ENCODE results near the gene CACNA2D3.
"Not testable (repeated sequence)": the region's sequence is repeated elsewhere in the genome, so short reads cannot be mapped to it uniquely, and the experiment has no call there.

The CACNA2D3 gene

DNA sequence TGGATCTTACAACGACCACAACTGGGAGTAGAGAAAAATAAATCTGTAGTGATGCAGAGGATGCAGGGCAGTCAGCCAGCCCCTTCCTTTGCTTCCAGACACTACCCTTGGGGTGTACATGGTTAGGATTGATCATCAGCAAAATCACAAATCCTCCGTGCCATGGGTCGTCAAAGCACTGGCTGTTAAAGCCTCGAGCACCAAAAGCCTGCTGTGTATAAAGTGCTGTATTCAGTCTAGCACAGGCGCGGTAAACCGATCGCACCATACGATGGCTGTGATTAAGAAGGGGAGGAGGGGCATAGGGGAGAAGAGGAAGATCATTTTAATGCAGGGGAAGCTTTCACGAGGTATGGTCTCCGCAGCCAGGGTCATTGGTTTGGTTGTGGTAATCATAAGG, 500.3 kb downstream of the CACNA2D3 start:
- no peaks in the 10 kb centered on the region for H3K27me3 Mint-ChIP-seq
- H3K36me3 Mint-ChIP-seq (ENCODE audit: low read depth) = no peaks in the 10 kb centered on the region
- intact Hi-C loops (cut with micrococcal nuclease) = no loop called here
- H3K4me3 Mint-ChIP-seq = no peak overlapping the region
- H3K9me3 Mint-ChIP-seq = peaks cover 15% of the 10 kb centered on the region
- H3K4me1 Mint-ChIP-seq (ENCODE audit: low read depth) = no peaks in the 10 kb centered on the region
- H3K27ac Mint-ChIP-seq = no peak overlapping the region

DNA sequence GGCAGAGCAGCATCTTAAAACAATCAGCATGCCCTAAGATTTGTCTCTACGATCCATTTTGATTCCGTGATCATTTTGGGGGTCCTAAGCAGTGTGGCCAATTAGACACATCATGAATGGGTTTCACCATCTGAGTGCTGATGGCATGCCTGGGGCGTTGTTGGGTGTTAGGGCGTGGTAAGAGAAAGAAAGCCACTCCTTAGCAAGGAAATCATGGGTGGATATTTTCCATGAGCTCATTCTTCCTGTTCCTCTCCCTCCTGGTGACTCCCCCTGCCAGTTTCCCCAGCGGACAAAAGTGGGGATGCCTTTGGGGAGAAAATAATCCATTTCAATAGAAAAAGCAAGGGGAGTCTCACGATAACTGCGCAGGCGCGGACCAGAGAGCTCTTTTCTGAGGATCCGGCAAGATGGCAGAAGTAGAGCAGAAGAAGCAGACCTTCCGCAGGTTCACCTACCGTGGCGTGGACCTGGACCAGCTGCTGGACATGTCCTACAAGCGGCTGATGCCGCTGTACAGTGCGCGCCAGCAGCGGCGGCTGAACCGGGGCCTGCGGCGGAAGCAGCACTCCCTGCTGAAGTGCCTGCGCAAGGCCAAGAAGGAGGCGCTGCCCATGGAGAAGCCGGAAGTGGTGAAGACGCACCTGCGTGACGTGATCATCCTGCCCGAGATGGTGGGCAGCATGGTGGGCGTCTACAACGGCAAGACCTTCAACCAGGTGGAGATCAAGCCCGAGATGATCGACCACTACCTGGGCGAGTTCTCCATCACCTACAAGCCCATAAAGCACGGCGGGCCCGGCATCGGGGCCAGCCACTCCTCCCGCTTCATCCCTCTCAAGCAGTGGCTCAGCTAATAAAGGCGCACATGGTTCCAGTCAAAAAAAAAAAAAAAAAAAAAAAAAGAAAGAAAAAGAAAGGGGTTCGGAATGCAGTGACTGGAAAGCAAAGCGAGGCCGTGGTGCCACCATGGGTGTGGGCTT, 503.7 kb downstream of the CACNA2D3 start:
- Mint-ChIP-seq H3K27me3 (no peaks in the 10 kb centered on the region), H3K36me3 (ENCODE audit: low read depth) (no peaks in the 10 kb centered on the region), H3K27ac (no peak overlapping the region), H3K4me3 (no peak overlapping the region), H3K9me3 (peaks cover 21% of the 10 kb centered on the region), H3K4me1 (ENCODE audit: low read depth) (no peaks in the 10 kb centered on the region)
- intact Hi-C loops (cut with micrococcal nuclease) = no loop called here

DNA sequence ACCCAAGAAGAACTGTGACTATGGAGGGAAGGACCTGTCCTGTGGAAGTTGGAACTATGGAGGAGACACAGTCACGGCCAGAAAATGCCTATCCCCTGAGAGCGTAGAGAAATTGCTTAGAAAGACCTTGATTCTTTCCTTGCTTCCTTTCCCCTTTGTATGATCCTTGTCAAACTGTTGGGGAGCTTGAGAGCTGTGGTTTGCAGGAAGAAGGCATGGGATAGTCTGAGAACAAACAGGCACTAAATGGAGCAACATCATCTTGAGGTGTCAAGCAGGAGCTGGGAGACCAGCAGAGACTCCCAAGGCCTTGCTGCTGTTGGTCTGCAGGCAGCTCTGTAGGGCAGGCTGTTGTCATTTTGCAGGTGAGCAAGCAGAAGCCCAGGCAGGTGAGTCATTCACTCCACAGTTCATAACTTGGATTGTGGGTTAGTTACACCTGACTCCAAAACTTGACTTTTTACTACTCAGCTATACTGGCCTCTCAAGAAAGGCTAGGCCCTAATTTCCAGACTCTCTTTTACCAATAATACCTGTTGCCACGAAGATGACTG, 506.6 kb downstream of the CACNA2D3 start:
- peaks cover 21% of the 10 kb centered on the region for H3K9me3 Mint-ChIP-seq
- H3K4me3 Mint-ChIP-seq = no peak overlapping the region
- H3K4me1 Mint-ChIP-seq (ENCODE audit: low read depth) = no peaks in the 10 kb centered on the region
- no peaks in the 10 kb centered on the region for H3K36me3 Mint-ChIP-seq (ENCODE audit: low read depth)
- H3K27ac Mint-ChIP-seq = no peak overlapping the region
- intact Hi-C loops (cut with micrococcal nuclease) = no loop called here
- H3K27me3 Mint-ChIP-seq = no peaks in the 10 kb centered on the region

DNA sequence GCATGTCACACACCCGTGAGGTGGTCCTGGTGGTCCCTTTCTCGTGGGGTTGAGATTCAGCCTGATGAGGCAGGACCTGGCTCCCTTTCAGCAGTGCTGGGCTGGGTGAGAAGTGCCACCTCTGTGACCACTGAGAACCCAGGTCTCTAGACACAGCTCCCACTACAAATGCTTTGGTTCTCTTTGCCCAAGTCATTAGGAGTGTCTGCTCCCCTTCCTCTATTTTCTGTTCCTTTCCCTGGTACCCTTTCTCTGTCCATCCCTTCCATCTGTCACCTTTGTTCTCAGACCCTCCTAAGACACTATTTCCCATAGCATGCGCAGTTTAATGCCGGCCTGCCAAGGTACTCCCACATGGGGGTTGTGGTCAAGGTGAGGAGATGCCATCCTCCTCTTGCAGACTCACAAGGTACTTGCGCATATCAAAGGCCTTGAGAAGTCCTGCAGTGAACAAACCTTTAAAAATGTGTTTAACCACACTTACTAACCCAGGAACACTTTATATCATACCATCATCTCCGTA, 507.8 kb downstream of the CACNA2D3 start:
- intact Hi-C loops (cut with micrococcal nuclease) = no loop called here
- no peaks in the 10 kb centered on the region for H3K27me3 Mint-ChIP-seq
- no peaks in the 10 kb centered on the region for H3K4me1 Mint-ChIP-seq (ENCODE audit: low read depth)
- no peak overlapping the region for H3K27ac Mint-ChIP-seq
- no peak overlapping the region for H3K4me3 Mint-ChIP-seq
- H3K9me3 Mint-ChIP-seq = peaks cover 21% of the 10 kb centered on the region
- H3K36me3 Mint-ChIP-seq (ENCODE audit: low read depth) = no peaks in the 10 kb centered on the region

DNA sequence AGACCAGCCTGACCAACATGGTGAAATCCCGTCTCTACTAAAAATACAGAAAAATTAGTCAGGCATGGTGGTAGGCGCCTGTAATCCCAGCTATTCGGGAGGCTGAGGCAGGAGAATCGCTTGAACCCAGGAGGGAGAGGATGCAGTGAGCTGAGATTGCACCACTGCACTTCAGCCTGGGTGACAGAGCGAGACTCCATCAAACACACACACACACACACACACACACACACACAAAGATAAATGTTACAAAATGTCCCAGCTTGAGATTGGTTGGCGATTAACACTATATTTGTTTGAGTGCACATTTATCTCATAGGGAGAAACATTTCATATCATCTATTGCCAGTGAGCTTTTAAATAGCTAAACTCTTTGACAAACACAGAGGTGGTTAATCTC, 508.6 kb downstream of the CACNA2D3 start:
- H3K9me3 Mint-ChIP-seq = peaks cover 16% of the 10 kb centered on the region
- H3K27me3 Mint-ChIP-seq; H3K4me3 Mint-ChIP-seq; H3K36me3 Mint-ChIP-seq (ENCODE audit: low read depth); intact Hi-C loops (cut with micrococcal nuclease); H3K27ac Mint-ChIP-seq; H3K4me1 Mint-ChIP-seq (ENCODE audit: low read depth): not testable (repeated sequence)

DNA sequence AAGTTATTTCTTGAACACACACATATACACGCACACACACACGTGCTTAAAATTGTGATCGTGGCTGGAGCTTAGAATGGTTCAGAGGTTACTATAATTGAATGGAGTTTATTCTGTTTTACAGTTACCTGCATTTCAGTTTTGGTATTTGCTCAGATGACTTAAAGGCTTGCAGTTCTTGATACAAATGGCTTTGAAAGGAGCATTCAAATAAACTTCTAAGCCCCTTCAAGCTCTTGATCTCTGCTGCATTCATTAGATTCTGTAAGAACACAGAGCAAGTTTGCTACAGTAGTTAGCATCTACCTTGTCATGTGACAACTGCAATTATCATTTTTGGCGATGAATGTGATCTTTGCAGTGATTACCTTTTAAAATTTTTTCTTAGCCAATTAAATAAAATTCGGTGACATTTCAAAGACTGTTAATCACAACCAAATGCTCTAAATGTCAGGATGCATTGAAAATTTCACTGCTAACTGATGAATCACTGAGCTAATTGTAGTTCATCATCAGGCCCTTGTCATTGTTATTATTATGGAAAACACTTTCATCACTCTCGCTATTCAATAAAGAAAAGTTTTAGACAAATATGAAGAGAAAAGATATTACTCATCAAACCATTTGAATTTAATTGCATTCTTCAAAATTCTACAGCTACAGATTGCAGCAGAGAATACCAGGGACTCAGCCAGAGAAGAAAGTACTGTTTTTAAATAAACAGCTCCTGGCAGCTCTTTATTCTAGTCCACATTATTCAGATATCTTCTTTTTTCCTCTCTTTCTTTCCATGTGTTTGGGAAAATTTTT, 509.4 kb downstream of the CACNA2D3 start:
- no peak overlapping the region for H3K27ac Mint-ChIP-seq
- intact Hi-C loops (cut with micrococcal nuclease) = no loop called here
- no peaks in the 10 kb centered on the region for H3K36me3 Mint-ChIP-seq (ENCODE audit: low read depth)
- peaks cover 12% of the 10 kb centered on the region for H3K9me3 Mint-ChIP-seq
- no peak overlapping the region for H3K4me3 Mint-ChIP-seq
- H3K27me3 Mint-ChIP-seq = no peaks in the 10 kb centered on the region
- no peaks in the 10 kb centered on the region for H3K4me1 Mint-ChIP-seq (ENCODE audit: low read depth)

DNA sequence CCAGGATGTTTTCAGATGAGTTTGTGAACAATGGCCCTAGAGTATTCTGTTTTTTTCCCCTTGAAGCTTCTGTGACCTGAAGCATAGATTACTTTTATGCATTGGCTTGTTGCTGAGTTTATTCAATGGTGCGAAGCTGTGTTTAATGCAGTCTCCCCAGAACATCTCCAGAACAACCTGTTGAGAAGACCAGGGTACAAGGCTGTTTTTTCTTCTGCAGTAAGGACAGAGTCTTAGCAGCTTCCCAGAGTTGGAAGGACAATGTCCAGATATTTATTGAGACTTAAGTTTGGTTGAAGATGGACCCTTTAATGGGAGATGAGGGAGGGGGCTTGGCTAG, 509.9 kb downstream of the CACNA2D3 start:
- H3K27ac Mint-ChIP-seq = no peak overlapping the region
- H3K4me3 Mint-ChIP-seq = no peak overlapping the region
- H3K9me3 Mint-ChIP-seq = peaks cover 7% of the 10 kb centered on the region
- intact Hi-C loops (cut with micrococcal nuclease) = no loop called here
- no peaks in the 10 kb centered on the region for H3K27me3 Mint-ChIP-seq
- no peaks in the 10 kb centered on the region for H3K4me1 Mint-ChIP-seq (ENCODE audit: low read depth)
- no peaks in the 10 kb centered on the region for H3K36me3 Mint-ChIP-seq (ENCODE audit: low read depth)

DNA sequence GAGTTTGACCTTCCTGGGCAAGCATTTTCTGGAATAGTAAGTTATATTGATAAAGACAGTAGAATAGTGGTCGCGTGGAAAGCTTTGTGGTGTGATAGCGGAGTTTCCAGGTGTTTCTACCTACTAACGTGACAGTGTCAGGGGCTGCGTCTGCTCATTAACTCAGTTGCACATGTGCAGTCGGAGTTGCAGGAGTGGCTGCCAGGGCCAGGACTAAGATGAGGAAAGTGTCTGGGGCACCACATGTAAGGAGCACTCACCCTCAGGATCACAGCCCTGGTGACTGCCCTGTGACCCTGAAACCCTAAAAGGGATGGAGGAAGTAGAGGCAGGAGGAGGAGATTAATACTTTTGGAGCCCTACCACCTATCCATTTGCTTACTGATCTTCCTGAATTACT, 510.5 kb downstream of the CACNA2D3 start:
- H3K27me3 Mint-ChIP-seq = no peaks in the 10 kb centered on the region

DNA sequence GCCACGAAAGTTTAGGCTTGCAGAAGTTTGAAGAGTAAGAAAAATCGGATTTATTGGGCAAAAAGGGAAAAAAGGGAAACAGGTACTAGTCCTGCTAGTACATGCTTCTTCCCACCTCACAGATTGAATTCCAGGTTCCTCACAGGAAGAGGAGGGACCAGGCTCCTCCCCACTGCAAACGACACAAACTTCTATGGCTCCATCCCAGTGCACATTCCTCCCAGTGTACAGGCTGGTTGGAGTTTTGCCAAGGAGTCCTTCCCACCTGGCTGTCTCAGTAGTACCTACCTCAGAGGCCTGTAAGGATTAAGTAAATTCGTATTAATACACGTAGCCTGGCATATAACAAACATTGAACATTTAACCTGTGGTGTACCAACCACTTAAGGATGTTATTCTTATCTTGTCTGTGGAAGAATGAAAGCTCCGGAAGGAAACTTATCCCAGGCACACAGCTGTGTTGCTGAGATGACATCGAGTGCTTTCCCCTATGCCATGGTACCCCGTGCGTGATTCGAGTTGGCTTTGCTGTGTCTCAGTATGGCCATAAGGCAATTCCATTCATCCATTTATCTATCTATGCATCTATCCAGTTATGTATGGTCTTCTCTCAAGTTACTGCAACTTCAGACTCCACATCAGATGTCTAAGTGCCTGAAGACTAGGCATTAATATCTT, 511.2 kb downstream of the CACNA2D3 start:
- Mint-ChIP-seq H3K4me1 (ENCODE audit: low read depth) (no peaks in the 10 kb centered on the region), H3K27ac (no peak overlapping the region), H3K36me3 (ENCODE audit: low read depth) (no peaks in the 10 kb centered on the region), H3K4me3 (no peak overlapping the region), H3K9me3 (no peaks in the 10 kb centered on the region), H3K27me3 (peaks cover 6% of the 10 kb centered on the region)
- intact Hi-C loops (cut with micrococcal nuclease) = no loop called here

More for the DNA sequence above, 510.5 kb downstream of the CACNA2D3 start:
- intact Hi-C loops (cut with micrococcal nuclease) = no loop called here
- Mint-ChIP-seq H3K4me3 (no peak overlapping the region), H3K9me3 (peaks cover 6% of the 10 kb centered on the region), H3K36me3 (ENCODE audit: low read depth) (no peaks in the 10 kb centered on the region), H3K4me1 (ENCODE audit: low read depth) (no peaks in the 10 kb centered on the region), H3K27ac (no peak overlapping the region)

DNA sequence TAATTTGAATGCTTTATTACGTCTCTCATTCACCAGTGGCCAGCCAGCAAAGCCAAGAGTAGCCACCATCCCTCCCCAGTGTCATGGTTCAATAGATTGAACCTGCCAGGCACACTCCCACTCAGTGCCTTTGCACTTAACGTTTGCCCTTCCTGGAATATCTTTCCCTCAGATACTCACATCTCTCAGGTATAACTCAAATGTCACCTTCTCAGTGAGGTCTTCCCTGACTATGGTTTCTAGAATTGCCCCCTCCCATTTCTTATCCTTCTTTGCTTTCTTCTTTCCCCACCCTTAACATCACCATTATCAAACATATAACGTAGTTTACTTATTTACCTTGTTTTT, 511.7 kb downstream of the CACNA2D3 start:
- no peaks in the 10 kb centered on the region for H3K36me3 Mint-ChIP-seq (ENCODE audit: low read depth)
- no peaks in the 10 kb centered on the region for H3K4me1 Mint-ChIP-seq (ENCODE audit: low read depth)
- peaks cover 11% of the 10 kb centered on the region for H3K27me3 Mint-ChIP-seq
- H3K4me3 Mint-ChIP-seq = no peak overlapping the region
- H3K9me3 Mint-ChIP-seq = no peaks in the 10 kb centered on the region
- intact Hi-C loops (cut with micrococcal nuclease) = no loop called here
- no peak overlapping the region for H3K27ac Mint-ChIP-seq

DNA sequence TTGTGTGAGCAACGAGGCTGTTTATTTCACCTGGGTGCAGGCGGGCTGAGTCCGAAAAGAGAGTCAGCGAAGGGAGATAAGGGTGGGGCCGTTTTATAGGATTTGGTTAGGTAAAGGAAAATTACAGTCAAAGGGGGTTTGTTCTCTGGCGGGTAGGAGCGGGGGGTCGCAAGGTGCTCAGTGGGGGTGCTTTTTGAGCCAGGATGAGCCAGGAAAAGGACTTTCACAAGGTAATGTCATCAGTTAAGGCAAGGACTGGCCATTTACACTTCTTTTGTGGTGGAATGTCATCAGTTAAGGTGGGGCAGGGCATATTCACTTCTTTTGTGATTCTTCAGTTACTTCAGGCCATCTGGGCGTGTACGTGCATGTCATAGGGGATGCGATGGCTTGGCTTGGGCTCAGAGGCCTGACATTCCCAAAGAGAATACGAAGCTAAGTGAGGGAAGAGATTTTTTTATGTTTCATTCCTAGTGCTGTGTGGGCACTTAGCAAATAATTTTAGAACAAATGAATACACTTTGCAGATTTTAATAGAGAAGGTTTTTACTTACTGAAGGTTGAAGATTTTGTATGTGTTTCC, 517.5 kb downstream of the CACNA2D3 start:
- H3K4me1 Mint-ChIP-seq (ENCODE audit: low read depth); H3K27ac Mint-ChIP-seq; H3K36me3 Mint-ChIP-seq (ENCODE audit: low read depth); intact Hi-C loops (cut with micrococcal nuclease); H3K4me3 Mint-ChIP-seq; H3K9me3 Mint-ChIP-seq: not testable (repeated sequence)
- peaks cover 29% of the 10 kb centered on the region for H3K27me3 Mint-ChIP-seq

DNA sequence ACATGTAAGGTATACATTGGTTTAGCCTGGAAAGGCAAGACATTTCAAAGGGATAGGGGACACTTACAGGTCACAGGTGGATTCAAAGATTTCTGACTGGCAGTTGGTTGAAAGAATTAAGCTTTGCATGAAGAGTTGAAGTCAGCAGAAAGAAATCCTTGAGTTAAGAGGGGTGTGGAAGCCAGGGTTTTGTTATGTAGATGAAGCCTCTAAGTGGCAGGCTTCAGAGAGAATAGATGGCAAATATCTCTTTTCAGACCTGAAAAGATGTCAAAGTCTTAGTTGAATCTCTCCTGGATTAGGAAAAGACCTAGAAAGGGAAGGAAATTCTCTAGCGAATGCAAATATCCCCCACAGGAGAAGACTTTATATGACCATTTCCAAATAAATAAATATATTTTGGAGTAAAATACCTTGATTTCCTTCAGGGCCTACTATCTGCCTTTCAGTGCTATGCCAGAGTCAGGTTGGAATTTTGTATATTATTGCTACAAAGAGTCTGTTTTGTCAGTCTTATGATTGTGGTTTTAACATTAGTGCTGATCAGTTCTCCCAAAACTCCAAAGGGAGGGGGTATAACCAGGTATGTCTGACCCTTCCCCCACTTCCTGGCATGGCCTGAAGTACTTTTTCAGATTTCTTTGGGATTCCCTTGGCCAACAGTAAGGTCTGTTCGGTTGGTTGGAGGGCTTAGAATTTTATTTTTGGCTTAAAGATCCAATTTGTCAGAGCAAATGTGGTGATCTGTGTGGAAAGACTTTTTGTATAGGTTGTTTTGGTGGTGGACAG, 519.1 kb downstream of the CACNA2D3 start:
- intact Hi-C loops (cut with micrococcal nuclease) = no loop called here
- Mint-ChIP-seq H3K27me3 (peaks cover 29% of the 10 kb centered on the region), H3K9me3 (peaks cover 15% of the 10 kb centered on the region), H3K4me1 (ENCODE audit: low read depth) (no peaks in the 10 kb centered on the region), H3K4me3 (no peak overlapping the region), H3K27ac (no peak overlapping the region), H3K36me3 (ENCODE audit: low read depth) (no peaks in the 10 kb centered on the region)

DNA sequence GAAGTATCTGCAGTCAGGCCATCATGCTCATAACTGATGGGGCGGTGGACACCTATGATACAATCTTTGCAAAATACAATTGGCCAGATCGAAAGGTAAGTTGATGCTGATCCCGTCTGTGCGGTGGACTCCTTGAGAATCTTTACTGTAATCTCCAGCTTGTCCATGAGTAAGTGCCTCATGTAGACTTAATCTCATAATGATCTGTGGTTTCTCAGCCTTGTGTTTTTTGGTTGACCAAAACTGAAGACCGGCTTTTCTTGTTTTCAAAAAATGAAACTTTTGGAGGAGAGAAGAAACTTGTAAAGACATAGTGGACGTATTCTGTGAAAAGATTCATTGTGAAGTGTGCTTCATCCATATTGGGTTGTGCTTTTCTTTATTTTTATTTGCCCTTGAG, 519.8 kb downstream of the CACNA2D3 start:
- no peak overlapping the region for H3K27ac Mint-ChIP-seq
- no peaks in the 10 kb centered on the region for H3K4me1 Mint-ChIP-seq (ENCODE audit: low read depth)
- H3K9me3 Mint-ChIP-seq = peaks cover 17% of the 10 kb centered on the region
- H3K36me3 Mint-ChIP-seq (ENCODE audit: low read depth) = no peaks in the 10 kb centered on the region
- H3K27me3 Mint-ChIP-seq = peaks cover 29% of the 10 kb centered on the region
- intact Hi-C loops (cut with micrococcal nuclease) = no loop called here
- H3K4me3 Mint-ChIP-seq = no peak overlapping the region

All from dendritic cell treated with granulocyte-macrophage colony-stimulating factor and Interleukin-4, amounts not matched to agents 40 ng/mL and 50 ng/mL, for 4 days (primary cell).